GM12865 (cell line): ENCODE results near the gene LRRC4.

Experiments
- DNase-seq: peaks from one replicate; pipeline ENCODE4 v3.0.0; 2010; ENCODE audit warnings: low read depth
- H3K4me3 ChIP-seq: 2 replicates; pipeline ENCODE4 v1.5.1; 2011; ENCODE audit warnings: mild to moderate bottlenecking, low read depth, low read length, control low read depth
- CTCF ChIP-seq: IDR thresholded peaks from 2 replicates; pipeline ENCODE4 v1.5.1; 2011; ENCODE audit warnings: low read length, control low read depth, low read depth, inconsistent platforms; ENCODE audit not compliant: insufficient read depth; ENCODE audit errors: missing control alignments

The LRRC4 gene

GRCh38 chr7:128035712-128036111 lies 4.5 kb upstream of the LRRC4 start:
- DNase-seq: no peak
- no peak overlapping the region for H3K4me3 ChIP-seq
- TF ChIP-seq CTCF: peak; percentile 24

GRCh38 chr7:128034825-128035224 lies 3.6 kb upstream of the LRRC4 start:
- no peak overlapping the region for H3K4me3 ChIP-seq
- TF ChIP-seq CTCF: no peak
- no peak for DNase-seq

GRCh38 chr7:128033246-128033645 lies 2.0 kb upstream of the LRRC4 start:
- TF ChIP-seq CTCF: no peak
- H3K4me3 ChIP-seq: no peak overlapping the region
- DNase-seq: no peak

- H3K4me3 ChIP-seq: no peak overlapping the region
- DNase-seq: no peak
These were observed 1.5 kb upstream of the LRRC4 start for GRCh38 chr7:128032605-128033235.

GRCh38 chr7:128031901-128032604 lies 816 bp upstream of the LRRC4 start:
- no peak for TF ChIP-seq CTCF
- no peak overlapping the region for H3K4me3 ChIP-seq
- DNase-seq: peak; percentile 48

More at GRCh38 chr7:128032605-128033235, 1.5 kb upstream of the LRRC4 start:
- no peak for TF ChIP-seq CTCF

- DNase-seq: no peak
- TF ChIP-seq CTCF: no peak
- no peak overlapping the region for H3K4me3 ChIP-seq
These were observed 979 bp downstream of the LRRC4 start for GRCh38 chr7:128030263-128030653.
